ENCODE measurements around the gene NSUN4.
"Not testable (repeated sequence)": the region's sequence is repeated elsewhere in the genome, so short reads cannot be mapped to it uniquely, and the experiment has no call there.

NSUN4 gene

GRCh38 chr1:46340404-46341221 lies at the start of gene NSUN4:
NSUN4 (plus strand) TSS chr1:46340807; CDS start chr1:46340827, 20 bp downstream.
- DNase-seq (ENCODE audit: low spot score) = peak; percentile 83

GRCh38 chr1:46295306-46295705 lies 45.3 kb upstream of the NSUN4 start:
- no peak for DNase-seq (ENCODE audit: low spot score)

- DNase-seq (ENCODE audit: low spot score) = no peak
Measured at GRCh38 chr1:46298387-46298786, 42.2 kb upstream of the NSUN4 start.

GRCh38 chr1:46300673-46301405 lies 39.8 kb upstream of the NSUN4 start:
- no peak for DNase-seq (ENCODE audit: low spot score)

- no peak for DNase-seq (ENCODE audit: low spot score)
Measured at GRCh38 chr1:46301406-46301807, 39.2 kb upstream of the NSUN4 start.

- peak; percentile 37 for DNase-seq (ENCODE audit: low spot score)
Measured at GRCh38 chr1:46301808-46302640, 38.6 kb upstream of the NSUN4 start.

GRCh38 chr1:46302641-46303037 lies 38.0 kb upstream of the NSUN4 start:
- peak; percentile 2 for DNase-seq (ENCODE audit: low spot score)

- DNase-seq (ENCODE audit: low spot score) = peak; percentile 96
Measured at GRCh38 chr1:46303038-46303871, 37.4 kb upstream of the NSUN4 start, which contains the start of the genes LRRC41 and UQCRH. LRRC41 (minus strand) TSS chr1:46303616; CDS start chr1:46303322, 294 bp downstream. UQCRH (plus strand) TSS chr1:46303698; CDS start chr1:46303767, 69 bp downstream.

GRCh38 chr1:46303872-46304326 lies 36.7 kb upstream of the NSUN4 start:
- no peak for DNase-seq (ENCODE audit: low spot score)

- no peak for DNase-seq (ENCODE audit: low spot score)
Measured at GRCh38 chr1:46306159-46306530, 34.5 kb upstream of the NSUN4 start.

- no peak for DNase-seq (ENCODE audit: low spot score)
Measured at GRCh38 chr1:46309401-46310159, 31.0 kb upstream of the NSUN4 start.

- DNase-seq (ENCODE audit: low spot score) = no peak
Measured at GRCh38 chr1:46310321-46310720, 30.3 kb upstream of the NSUN4 start.

- no peak for DNase-seq (ENCODE audit: low spot score)
Measured at GRCh38 chr1:46315669-46316403, 24.8 kb upstream of the NSUN4 start.

GRCh38 chr1:46317323-46317722 lies 23.3 kb upstream of the NSUN4 start:
- DNase-seq (ENCODE audit: low spot score) = no peak

GRCh38 chr1:46319301-46319700 lies 21.3 kb upstream of the NSUN4 start:
- DNase-seq (ENCODE audit: low spot score) = not testable (repeated sequence)

- not testable (repeated sequence) for DNase-seq (ENCODE audit: low spot score)
Measured at GRCh38 chr1:46319960-46320914, 20.4 kb upstream of the NSUN4 start.

GRCh38 chr1:46322191-46322590 lies 18.4 kb upstream of the NSUN4 start:
- not testable (repeated sequence) for DNase-seq (ENCODE audit: low spot score)

- not testable (repeated sequence) for DNase-seq (ENCODE audit: low spot score)
Measured at GRCh38 chr1:46325285-46326076, 15.1 kb upstream of the NSUN4 start.
